ENCODE measurements around the gene SLCO1A2.

SLCO1A2 gene

DNA sequence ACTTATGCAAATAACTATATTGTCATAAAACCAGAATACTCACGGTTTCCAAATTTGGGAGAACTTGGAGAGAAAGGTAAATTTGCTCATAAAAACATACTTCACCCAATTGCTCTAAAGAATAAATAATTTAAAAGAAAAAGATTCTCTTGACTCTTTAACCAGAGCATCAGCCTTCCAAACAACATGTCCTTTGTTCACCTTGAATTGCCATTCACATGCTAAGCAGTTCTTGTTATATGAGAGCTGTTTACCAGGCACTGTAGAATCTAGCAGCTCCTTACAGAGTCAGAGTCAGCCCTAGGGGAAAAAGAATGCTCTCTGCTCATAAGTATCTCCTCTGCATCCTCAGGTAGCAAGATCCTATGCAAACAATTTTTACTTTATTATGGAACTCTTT is 10.2 kb downstream of the SLCO1A2 start:
- DNase-seq: no peak

DNA sequence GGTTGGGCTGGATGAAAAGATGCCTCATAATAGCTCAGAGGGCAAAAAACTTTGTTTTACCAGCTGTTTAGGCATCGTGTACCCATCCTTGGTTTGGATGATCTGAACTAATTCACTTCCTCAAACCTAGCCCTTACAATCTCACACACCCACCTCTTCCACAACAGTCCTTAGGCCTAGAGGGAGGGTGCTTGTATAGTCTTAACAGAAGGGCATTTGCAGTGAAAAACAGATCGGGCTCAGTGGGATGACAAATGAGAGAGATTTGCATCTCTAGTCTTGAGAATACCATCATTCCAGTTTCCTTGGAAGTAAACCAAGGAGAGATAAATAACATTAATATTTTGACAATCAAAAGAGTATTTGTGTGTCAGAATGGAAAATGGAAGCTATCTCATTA is 11.0 kb downstream of the SLCO1A2 start:
- DNase-seq: no peak

DNA sequence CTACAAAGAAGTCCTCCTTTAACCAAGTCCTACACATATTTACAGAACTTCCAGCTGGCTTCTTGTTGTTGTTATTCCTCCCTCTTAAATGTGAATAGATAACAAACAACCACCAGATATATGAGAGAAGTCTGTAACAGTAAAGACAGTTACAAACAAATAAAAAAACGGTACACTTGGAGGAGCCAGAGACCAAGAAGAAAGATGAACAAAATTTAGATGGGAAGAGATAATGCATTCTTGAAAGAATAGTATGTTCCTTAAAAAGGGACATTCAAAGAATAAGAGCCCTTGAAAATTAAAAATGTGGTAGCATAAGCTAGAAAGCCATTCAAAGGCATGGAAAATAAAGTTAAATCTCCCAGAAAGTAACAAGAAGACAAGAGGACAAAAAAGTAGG is 25.9 kb downstream of the SLCO1A2 start:
- DNase-seq: no peak

DNA sequence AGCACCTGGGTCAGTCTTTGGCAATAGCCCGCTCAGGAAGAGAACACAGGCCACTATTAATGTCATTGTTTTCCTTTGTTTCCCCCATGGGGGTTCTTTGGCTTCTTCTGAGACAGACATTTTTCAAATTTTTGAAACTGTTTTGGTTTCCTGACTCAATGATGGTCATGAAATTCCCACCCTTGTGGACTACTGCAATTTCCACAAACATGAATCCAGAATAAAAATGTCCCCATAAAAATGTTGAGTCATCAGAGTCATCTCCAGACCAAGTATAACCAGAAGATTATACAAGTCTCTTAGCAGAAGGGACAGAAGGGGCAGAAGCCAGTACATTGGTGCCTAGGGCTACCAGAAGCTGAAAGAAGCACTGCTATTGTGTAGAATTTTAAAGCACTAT is 29.1 kb downstream of the SLCO1A2 start:
- DNase-seq: no peak

DNA sequence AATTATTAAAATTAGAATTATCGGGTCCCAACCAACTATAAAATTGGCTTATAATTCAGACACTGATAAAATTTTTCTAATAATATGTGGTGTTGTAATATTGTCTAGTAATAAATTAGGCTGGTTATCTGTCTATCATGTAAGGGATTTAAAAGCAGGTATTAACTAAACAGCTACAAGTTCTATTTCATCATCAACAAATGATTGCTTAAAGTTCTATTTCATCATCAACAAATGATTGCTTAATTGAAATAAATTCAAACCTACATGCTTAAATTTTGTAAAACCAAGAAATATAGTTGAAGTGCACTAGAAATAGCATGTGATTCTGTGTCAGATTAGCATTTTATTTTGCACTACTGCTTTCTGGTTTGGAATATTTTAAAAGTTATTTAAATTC is 34.1 kb downstream of the SLCO1A2 start:
- no peak for DNase-seq

DNA sequence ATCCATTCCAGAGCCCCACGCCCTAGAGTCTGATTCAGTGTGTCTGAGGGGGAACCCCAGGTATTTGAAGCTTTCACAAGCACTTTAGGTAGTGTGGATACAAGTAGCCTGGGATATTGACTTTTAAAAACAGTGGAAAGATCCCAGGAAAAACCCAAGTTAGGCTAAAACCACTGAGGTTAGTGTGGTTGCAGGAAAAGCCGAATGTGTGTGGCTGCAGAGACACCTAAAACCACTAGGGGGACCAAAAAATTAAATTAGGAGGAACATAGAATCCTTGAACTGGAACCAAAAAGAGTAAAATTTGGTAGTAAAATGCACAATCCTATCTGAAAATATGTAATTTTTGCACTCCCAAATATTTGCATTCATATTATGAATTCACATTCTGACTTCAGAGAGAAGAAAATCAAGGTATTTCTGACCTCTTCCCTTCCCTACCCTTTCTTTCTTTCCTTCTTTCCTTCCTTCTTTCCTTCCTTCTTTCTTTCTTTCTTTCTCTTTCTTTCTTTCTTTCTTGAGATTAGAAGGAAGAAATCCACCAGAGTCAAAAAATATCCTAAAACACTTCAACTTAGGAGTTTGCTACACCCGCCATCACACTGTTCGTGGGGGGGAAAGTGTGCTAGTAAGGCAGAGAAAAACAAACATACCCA is 37.8 kb downstream of the SLCO1A2 start:
- DNase-seq: peak; percentile 61

DNA sequence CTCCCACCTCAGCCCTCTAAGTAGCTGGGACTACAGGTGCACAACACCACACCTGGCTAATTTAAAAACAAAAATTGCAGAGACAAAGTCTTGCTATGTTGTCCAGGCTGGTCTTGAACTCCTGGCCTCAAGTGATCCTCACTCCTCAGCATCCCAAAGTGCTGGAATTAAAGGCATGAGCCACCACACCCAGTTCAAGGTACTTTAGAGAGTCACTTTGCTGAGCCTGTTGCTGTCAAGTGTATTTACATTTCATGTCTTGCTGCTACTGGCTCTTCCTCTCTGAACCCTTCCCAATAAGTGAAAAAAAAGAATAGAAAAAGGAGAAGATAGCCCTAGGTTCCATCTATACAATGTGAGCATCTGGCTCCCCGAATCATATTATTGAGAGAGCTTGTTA is 38.4 kb downstream of the SLCO1A2 start:
- DNase-seq: no peak

DNA sequence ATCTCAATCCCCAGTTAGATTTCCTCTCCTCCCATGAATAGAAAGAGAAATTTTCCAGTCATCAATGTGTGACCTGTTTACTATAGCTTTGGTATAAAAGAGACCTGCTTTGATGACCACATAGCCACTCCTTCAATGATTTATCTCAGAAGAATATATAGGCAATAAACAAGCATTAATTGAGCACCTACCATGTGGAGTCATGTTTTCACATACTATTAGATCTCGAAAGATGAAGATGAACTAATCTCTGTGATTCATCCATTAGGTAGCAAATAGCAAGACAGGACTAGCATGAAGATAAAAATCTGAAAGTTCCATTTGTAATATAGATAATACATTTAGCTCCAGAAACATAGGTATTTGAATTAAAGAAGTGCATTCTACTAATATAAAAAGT is 40.5 kb downstream of the SLCO1A2 start:
- DNase-seq: no peak

DNA sequence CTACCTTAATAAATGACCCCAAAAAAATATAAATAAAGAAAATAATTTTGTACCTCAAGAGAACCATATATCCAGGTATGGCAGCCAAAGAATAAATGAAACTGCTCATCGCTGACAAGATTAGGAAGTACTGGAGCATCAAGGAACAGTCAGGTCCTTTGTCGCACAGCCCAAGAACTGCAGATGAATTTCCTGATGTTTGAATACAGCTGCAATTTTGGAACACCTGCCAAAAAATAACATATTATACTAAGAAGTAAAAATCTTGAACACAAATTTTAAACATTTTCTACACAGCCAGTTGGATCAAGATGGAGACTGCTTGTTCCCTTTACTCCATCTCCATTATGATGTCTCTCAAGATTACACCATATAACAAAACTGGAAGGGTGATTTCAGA is 42.6 kb downstream of the SLCO1A2 start:
- no peak for DNase-seq

DNA sequence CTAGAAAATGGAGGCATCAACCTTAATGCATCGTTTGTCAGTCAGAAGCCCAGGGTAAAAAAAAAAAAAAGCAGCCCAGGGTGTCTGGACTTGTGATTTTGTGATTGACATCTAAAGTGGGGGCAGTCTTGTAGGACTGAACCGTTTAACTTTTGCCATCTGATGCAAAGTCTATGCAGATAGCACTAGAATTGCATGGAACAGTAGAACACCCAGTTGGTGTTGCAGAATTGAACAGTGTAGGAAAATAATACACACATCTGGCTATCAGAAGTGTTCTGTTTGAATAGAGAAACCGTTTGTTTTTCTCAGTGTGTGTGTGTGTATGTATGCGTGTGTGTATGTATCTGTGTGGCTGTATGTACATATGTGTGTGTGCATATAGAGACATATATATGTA is 45.0 kb downstream of the SLCO1A2 start:
- no peak for DNase-seq

DNA sequence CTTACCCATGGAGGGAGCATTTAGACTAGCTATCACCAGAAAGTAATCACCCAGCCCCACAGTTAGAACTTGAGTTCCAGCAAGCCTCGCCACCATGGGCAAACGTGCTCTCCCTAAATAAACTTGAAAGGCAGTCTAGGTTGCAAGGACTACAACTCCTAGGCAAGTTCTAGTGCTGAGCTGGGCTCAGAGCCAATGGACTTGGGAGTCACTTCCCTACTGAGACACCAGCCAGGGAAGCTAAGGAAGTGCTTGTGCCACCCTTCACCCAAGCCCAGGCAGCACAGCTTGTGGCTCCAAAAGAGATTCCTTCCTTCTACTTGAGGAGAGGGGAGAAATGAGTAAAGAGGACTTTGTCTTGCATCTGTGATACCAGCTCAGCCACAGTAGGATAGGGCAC is 57.9 kb downstream of the SLCO1A2 start:
- DNase-seq: no peak

DNA sequence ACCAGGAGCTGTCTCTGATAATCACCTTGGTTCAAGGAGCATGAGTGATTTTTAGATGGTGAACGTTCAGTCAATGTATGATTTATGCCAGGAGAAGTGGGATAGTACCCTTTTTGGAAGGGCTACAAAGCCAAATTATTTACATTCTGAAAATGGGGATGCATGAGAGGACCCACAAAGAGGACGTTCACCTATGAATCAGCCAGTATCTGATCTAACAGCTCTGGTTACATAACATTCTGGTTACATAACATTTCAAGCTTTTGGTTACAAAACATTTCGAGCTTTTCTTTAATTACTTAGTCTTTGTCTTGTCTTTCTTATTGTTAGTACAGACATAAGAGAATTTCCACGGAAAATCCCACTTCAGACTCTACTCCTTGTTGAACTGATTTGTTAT is 68.8 kb downstream of the SLCO1A2 start:
- DNase-seq: no peak

DNA sequence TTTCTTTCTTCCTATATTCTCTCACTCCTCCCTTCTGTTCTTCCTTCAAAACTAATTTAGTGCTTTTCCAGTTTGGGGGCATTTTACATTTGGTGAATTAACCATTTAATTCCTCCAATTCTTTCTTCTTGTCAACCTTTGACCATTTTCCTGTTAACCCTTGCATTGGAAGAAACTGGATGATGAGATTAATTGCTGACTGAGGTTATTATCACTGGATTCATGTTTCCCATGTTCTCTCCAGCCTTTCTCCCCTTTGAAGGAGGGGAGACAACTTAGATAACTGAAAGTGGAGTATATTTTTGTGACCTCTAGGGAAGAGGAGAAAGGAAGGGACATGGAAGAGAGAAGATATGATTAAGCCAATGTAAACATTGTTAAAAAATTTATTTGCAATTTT is 70.5 kb downstream of the SLCO1A2 start:
- DNase-seq: no peak

DNA sequence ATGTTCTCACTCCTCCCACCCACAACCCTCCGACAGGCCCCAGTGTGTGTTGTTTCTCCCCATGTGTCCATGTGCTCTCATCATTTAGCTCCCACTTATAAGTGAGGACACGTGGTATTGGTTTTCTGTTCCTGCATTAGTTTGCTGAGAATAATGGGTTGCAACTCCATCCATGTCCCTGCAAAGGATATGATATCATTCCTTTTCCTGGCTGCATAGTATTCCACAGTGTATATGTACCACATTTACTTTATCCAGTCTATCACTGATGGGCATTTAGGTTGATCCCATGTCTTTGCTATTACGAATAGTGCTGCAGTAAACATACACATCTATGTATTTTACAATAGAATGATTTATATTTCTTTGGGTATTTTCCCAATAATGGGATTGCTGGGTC is 77.5 kb downstream of the SLCO1A2 start:
- DNase-seq: no peak

DNA sequence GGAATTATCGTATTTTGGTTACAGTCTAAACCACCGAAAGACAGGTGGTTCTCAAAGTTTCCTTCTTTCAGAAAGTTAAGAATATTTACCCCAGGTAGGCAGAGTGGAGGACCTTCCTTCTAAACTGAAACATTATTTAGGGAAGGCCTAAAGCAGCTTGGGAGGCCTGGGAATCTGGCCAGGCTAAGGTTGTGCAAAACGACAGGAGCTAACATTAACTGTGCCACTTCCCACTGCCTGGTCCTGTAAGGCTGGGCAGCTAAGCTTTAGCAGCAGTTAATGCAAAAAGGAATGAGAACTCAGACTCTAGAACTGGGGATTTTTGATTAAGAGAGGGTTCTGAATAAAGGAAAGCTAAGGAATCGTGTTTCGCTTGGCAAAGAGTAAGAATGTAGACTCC is 82.6 kb downstream of the SLCO1A2 start:
- no peak for DNase-seq

DNA sequence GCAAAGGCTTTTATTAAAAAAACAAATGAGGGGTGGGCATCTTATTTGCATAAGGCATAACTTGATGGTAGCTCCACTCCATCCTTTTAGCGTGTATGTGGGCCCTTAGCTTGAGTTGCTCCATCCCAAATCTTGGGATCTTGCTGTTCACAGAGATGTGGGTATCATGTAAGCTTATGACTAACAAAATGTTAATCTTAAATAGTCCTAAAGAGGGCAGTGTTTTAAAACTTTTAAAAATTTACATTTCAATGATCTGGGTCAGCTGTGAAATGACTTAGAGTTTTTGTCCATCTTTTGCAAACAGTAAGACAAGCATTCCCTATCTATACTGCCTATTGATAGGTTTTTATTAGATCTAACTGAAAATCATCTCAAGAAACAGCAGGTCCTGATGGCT is 86.0 kb downstream of the SLCO1A2 start:
- peak; percentile 72 for DNase-seq

DNA sequence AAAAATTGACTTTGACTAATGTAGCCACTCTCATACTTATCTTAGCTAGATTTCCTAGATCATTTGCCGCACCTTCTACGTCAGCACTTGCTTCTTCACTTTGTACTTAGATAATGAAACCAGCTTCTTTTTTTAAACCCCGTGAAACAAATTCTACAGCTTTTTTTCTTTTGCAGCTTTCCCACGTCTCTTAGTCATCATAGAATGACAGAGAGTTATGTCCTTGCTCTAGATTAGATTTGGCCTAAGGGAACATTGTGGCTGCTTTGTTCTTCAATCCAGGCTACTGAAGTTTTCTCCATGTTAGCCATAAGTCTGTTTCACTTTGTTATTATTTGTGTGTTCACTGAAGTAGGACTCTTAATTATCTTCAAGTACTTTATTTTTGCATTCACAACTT is 94.9 kb downstream of the SLCO1A2 start:
- no peak for DNase-seq

DNA sequence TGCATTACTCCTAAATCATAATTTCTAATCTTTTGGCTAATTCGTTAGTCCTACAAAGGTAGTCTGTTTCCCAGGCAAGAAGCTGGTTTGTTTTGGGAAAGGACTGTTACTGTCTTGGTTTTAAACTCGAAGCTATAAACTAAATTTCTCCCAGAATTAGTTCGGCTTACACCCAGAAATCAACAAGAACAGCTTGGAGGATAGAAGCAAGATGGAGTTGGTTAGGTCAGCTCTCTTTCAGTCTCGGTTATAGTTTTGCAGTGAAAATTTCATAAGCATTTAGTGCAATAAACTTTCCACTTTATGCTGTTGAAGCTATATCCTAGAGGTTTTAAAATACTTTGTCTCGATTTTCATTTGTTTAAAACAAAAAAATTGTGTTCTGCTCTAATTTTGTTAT is 100.3 kb downstream of the SLCO1A2 start:
- DNase-seq: no peak

DNA sequence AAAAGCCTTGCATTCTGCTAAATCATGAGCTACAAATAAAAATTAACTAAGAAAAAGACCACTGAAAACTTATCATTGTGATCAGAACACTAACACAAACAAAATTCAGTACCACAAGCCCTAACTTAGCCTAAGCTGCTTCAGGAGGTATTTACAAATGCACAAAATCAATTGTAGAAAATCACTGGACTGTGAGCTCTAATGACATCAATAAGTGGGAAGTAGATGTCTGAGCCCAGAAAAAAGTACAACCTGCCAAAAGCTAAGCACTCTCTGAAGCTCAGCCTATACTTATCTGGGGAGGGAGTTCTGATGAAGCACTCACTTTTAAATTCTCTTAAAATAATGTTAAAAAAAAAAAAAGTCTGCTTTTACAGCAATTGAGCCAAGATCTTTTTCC is 110.8 kb downstream of the SLCO1A2 start:
- DNase-seq: peak; percentile 23

DNA sequence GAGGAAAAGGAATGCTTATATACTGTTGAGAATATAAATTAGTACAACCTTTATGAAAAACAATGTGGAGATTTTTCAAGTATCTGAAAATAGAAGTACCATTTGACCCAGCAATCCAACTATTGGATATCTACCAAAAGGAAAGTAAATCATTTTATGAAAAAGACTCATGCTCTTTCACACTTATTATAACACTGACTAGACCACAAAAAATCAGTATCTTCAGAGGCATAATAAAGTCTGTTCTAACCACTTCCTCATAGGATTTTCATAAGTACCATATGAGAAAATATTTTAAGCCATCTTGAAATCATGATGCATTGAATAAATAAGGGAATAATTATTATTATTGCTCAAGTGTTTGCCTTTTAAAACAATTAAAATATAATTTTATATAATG is 112.9 kb downstream of the SLCO1A2 start:
- no peak for DNase-seq

DNA sequence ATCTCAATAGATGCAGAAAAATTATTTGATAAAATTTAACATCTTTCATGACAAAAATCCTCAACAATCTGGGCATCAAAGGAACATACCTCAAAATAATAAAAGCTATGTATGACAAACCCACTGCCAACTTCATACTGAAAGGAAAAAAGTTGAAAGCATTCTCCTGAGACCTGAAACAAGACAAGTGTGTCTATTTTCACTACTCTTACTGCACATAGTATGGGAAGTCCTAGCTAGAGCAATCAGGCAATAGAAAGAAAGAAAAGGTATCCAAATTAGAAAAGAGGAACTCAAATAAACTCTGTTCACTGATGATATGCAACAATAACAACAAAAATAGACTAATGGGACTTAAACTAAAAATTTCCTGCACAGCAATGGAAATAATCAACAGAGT is 113.6 kb downstream of the SLCO1A2 start:
- no peak for DNase-seq

DNA sequence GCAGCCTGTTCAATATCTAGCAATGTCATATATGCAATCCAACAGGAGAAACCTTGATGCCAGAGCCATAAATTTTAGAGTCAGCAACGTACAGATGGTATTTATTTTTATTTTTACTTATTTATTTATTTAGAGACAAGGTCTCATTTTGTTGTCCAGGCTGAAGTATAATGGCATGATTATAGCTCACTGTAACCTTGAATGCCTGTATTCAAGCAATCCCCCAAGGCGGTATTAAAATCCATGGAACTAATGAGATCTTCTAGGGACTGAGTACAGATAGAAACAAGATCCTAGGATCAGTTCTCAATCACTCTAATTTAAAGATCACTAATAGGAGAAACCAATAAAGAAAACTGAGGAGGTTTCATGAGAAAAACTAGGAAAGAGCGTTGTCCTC is 114.5 kb downstream of the SLCO1A2 start:
- no peak for DNase-seq

DNA sequence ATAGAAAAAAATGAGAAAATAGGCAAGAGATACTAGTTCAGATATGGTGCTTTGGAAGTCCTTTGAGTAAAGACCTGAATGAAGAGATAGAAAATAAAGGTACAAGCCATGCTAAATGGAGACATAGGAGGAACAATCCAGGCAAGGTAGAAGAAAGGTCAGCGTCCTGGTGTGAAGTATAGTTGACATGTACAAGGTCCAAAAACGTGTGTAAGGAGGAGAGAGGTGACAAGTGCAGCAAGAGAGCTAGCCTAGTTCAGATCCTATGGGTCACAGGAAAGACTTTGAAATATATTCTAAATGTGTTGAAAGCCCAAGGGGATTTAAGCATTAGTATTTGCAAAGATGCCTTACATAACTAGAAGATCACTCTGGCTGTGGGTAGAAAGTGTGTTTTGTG is 115.5 kb downstream of the SLCO1A2 start:
- no peak for DNase-seq
